ENCODE data around the gene DAP.
"Not testable (repeated sequence)": the region's sequence is repeated elsewhere in the genome, so short reads cannot be mapped to it uniquely, and the experiment has no call there.

DAP gene

GRCh38 chr5:10668697-10669096, 92.3 kb downstream of the DAP start:
- DNase-seq = no peak

- no peak for DNase-seq
Measured at GRCh38 chr5:10667431-10668057, 93.5 kb downstream of the DAP start.

GRCh38 chr5:10666531-10667299, 94.3 kb downstream of the DAP start:
- no peak for DNase-seq

GRCh38 chr5:10665799-10666198, 95.2 kb downstream of the DAP start:
- no peak for DNase-seq

- not testable (repeated sequence) for DNase-seq
Measured at GRCh38 chr5:10664180-10664769, 96.8 kb downstream of the DAP start.

GRCh38 chr5:10663489-10664179, 97.4 kb downstream of the DAP start:
- DNase-seq = no peak

GRCh38 chr5:10662661-10663488, 98.2 kb downstream of the DAP start:
- no peak for DNase-seq

- DNase-seq = no peak
Measured at GRCh38 chr5:10662083-10662482, 99.0 kb downstream of the DAP start.

GRCh38 chr5:10661401-10661800, 99.6 kb downstream of the DAP start:
- DNase-seq = no peak

- DNase-seq = no peak
Measured at GRCh38 chr5:10660720-10661387, 100.2 kb downstream of the DAP start.

- DNase-seq = no peak
Measured at GRCh38 chr5:10660135-10660534, 100.9 kb downstream of the DAP start.

GRCh38 chr5:10658265-10658664, 102.8 kb downstream of the DAP start:
- DNase-seq = no peak

- DNase-seq = no peak
Measured at GRCh38 chr5:10655972-10656830, 104.8 kb downstream of the DAP start.

- DNase-seq = no peak
Measured at GRCh38 chr5:10655161-10655971, 105.7 kb downstream of the DAP start.

GRCh38 chr5:10654566-10654965, 106.5 kb downstream of the DAP start:
- DNase-seq = no peak

GRCh38 chr5:10653751-10654400, 107.2 kb downstream of the DAP start:
- DNase-seq = no peak

GRCh38 chr5:10653043-10653442, 108.0 kb downstream of the DAP start:
- no peak for DNase-seq

- no peak for DNase-seq
Measured at GRCh38 chr5:10652606-10653005, 108.4 kb downstream of the DAP start.

GRCh38 chr5:10652151-10652550, 108.9 kb downstream of the DAP start:
- no peak for DNase-seq

Measured in CD4-positive, alpha-beta T cell treated with Interleukin-1 beta for 1 hour (primary cell).